PC-9 (cell line): Measurements from ENCODE around the gene PSD4.

Source experiments
- CTCF ChIP-seq: fragments of 200-600 bp; sonication (generic); conservative IDR thresholded peaks from 2 replicates; pipeline ENCODE4 v1.6.1; 2017; ENCODE audit warnings: mixed run types, antibody characterized with exemption, mild to moderate bottlenecking, moderate library complexity
- EZH2 ChIP-seq: fragments of 200-600 bp; sonication (generic); IDR thresholded peaks from 2 replicates; pipeline ENCODE4 v1.8.0; 2017; ENCODE audit warnings: antibody characterized with exemption, low read depth

- no peak for TF ChIP-seq CTCF
- TF ChIP-seq EZH2, result no peak
Measured at GRCh38 chr2:113238871-113239839, 65.4 kb downstream of the PSD4 start.
